ENCODE measurements around the gene CDH22. TPM values are rescaled to one million over a fixed set of nuclear protein-coding genes. Genes with fewer than 3 reads are reported as not detected.

The CDH22 gene
- total and polyA plus RNA-seq, 2 experiments from 2014 or later = 0.08 to 0.10 TPM

- H3K27ac Mint-ChIP-seq = no peak overlapping the region
- H3K36me3 Mint-ChIP-seq (ENCODE audit: low read depth) = no peaks in the 10 kb centered on the region
- no peak for DNase-seq (ENCODE audit: low spot score)
- TF ChIP-seq STAT1 (IDR thresholded peaks at IDR 0.05; ENCODE audit: unreplicated experiment) (no peak), EZH2 (IDR thresholded peaks at IDR 0.05; ENCODE audit: low read depth, unreplicated experiment) (no peak), JUNB (IDR thresholded peaks at IDR 0.05; ENCODE audit: unreplicated experiment) (no peak), EZH2phosphoT487 (IDR thresholded peaks at IDR 0.05; ENCODE audit: unreplicated experiment) (no peak), REST (IDR thresholded peaks at IDR 0.05; ENCODE audit: unreplicated experiment) (no peak), ZNF114 (CRISPR knock-in tag; IDR thresholded peaks at IDR 0.05) (no peak), POLR2AphosphoS5 (IDR thresholded peaks at IDR 0.05; ENCODE audit: low read depth) (no peak), ZNF331 (CRISPR knock-in tag; IDR thresholded peaks at IDR 0.05; ENCODE audit: low read depth) (no peak), ETS1 (IDR thresholded peaks at IDR 0.05) (no peak), CREB1 (CRISPR knock-in tag; IDR thresholded peaks at IDR 0.05; ENCODE audit: low read depth) (no peak), NANOG (IDR thresholded peaks at IDR 0.05; ENCODE audit: borderline replicate concordance) (no peak)
- TF ChIP-seq, protein P1, sequence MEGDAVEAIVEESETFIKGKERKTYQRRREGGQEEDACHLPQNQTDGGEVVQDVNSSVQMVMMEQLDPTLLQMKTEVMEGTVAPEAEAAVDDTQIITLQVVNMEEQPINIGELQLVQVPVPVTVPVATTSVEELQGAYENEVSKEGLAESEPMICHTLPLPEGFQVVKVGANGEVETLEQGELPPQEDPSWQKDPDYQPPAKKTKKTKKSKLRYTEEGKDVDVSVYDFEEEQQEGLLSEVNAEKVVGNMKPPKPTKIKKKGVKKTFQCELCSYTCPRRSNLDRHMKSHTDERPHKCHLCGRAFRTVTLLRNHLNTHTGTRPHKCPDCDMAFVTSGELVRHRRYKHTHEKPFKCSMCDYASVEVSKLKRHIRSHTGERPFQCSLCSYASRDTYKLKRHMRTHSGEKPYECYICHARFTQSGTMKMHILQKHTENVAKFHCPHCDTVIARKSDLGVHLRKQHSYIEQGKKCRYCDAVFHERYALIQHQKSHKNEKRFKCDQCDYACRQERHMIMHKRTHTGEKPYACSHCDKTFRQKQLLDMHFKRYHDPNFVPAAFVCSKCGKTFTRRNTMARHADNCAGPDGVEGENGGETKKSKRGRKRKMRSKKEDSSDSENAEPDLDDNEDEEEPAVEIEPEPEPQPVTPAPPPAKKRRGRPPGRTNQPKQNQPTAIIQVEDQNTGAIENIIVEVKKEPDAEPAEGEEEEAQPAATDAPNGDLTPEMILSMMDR (conservative IDR thresholded peaks at IDR 0.05; ENCODE audit: low read depth in 2 of 2) = no peak
- TF ChIP-seq, protein P2, sequence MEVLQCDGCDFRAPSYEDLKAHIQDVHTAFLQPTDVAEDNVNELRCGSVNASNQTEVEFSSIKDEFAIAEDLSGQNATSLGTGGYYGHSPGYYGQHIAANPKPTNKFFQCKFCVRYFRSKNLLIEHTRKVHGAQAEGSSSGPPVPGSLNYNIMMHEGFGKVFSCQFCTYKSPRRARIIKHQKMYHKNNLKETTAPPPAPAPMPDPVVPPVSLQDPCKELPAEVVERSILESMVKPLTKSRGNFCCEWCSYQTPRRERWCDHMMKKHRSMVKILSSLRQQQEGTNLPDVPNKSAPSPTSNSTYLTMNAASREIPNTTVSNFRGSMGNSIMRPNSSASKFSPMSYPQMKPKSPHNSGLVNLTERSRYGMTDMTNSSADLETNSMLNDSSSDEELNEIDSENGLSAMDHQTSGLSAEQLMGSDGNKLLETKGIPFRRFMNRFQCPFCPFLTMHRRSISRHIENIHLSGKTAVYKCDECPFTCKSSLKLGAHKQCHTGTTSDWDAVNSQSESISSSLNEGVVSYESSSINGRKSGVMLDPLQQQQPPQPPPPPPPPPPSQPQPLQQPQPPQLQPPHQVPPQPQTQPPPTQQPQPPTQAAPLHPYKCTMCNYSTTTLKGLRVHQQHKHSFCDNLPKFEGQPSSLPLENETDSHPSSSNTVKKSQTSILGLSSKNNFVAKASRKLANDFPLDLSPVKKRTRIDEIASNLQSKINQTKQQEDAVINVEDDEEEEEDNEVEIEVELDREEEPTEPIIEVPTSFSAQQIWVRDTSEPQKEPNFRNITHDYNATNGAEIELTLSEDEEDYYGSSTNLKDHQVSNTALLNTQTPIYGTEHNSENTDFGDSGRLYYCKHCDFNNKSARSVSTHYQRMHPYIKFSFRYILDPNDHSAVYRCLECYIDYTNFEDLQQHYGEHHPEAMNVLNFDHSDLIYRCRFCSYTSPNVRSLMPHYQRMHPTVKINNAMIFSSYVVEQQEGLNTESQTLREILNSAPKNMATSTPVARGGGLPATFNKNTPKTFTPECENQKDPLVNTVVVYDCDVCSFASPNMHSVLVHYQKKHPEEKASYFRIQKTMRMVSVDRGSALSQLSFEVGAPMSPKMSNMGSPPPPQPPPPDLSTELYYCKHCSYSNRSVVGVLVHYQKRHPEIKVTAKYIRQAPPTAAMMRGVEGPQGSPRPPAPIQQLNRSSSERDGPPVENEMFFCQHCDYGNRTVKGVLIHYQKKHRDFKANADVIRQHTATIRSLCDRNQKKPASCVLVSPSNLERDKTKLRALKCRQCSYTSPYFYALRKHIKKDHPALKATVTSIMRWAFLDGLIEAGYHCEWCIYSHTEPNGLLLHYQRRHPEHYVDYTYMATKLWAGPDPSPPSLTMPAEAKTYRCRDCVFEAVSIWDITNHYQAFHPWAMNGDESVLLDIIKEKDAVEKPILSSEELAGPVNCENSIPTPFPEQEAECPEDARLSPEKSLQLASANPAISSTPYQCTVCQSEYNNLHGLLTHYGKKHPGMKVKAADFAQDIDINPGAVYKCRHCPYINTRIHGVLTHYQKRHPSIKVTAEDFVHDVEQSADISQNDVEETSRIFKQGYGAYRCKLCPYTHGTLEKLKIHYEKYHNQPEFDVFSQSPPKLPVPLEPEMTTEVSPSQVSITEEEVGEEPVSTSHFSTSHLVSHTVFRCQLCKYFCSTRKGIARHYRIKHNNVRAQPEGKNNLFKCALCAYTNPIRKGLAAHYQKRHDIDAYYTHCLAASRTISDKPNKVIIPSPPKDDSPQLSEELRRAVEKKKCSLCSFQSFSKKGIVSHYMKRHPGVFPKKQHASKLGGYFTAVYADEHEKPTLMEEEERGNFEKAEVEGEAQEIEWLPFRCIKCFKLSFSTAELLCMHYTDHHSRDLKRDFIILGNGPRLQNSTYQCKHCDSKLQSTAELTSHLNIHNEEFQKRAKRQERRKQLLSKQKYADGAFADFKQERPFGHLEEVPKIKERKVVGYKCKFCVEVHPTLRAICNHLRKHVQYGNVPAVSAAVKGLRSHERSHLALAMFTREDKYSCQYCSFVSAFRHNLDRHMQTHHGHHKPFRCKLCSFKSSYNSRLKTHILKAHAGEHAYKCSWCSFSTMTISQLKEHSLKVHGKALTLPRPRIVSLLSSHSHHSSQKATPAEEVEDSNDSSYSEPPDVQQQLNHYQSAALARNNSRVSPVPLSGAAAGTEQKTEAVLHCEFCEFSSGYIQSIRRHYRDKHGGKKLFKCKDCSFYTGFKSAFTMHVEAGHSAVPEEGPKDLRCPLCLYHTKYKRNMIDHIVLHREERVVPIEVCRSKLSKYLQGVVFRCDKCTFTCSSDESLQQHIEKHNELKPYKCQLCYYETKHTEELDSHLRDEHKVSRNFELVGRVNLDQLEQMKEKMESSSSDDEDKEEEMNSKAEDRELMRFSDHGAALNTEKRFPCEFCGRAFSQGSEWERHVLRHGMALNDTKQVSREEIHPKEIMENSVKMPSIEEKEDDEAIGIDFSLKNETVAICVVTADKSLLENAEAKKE (CRISPR knock-in tag; IDR thresholded peaks at IDR 0.05) = no peak
- Histone ChIP-seq H3K36me3 (ENCODE audit: insufficient read depth) (no peaks in the 10 kb centered on the region), H3K79me2 (replicated peaks; ENCODE audit: insufficient read depth) (no peaks in the 10 kb centered on the region), H3K9me2 (ENCODE audit: insufficient read depth) (no peaks in the 10 kb centered on the region), H3K4me1 (ENCODE audit: insufficient read depth) (peaks cover 13% of the 10 kb centered on the region; the same call in 1 of the 2 replicates), H3K4me3 (no peak overlapping the region), H2AFZ (no peak overlapping the region), H3F3A (replicated peaks; ENCODE audit: low read depth) (no peaks in the 10 kb centered on the region), H3K4me2 (no peak overlapping the region), H3K27ac (ENCODE audit: low read depth) (no peak overlapping the region), H3K27me3 (ENCODE audit: insufficient read depth) (no peaks in the 10 kb centered on the region), H4K20me1 (replicated peaks; ENCODE audit: insufficient read depth) (no peaks in the 10 kb centered on the region)
- no peak for ATAC-seq
- peaks cover 2% of the 10 kb centered on the region for H3K27me3 Mint-ChIP-seq (ENCODE audit: insufficient read depth, low read depth, poor library complexity)
- no peaks in the 10 kb centered on the region for H3K9me3 Mint-ChIP-seq
- no peak overlapping the region for H3K4me3 Mint-ChIP-seq
- peaks cover 16% of the 10 kb centered on the region for H3K4me1 Mint-ChIP-seq
These were observed 64.3 kb downstream of the CDH22 start for GRCh38 chr20:46243707-46244628.

Data from GM23338 (cell line).